HT-29 (cell line): ENCODE results near the gene HDAC7. TPM values are rescaled to one million over a fixed set of nuclear protein-coding genes. Genes with fewer than 3 reads are reported as not detected.
"Not testable (repeated sequence)": the region's sequence is repeated elsewhere in the genome, so short reads cannot be mapped to it uniquely, and the experiment has no call there.

Source experiments
- DNase-seq: peaks from one replicate; pipeline ENCODE4 v3.0.0-alpha.2; 2015; ENCODE audit warnings: low spot score
- total RNA-seq: library from RNA; depleted of rRNA; stranded (reverse); fragments of >200 nt; shearing (Covaris generic); gene quantifications from 2 replicates; pipeline ENCODE4 v1.2.3, GENCODE V29; 2014

The HDAC7 gene
- total RNA-seq, 1 experiment from 2014 or later, result 51.7 TPM

DNA sequence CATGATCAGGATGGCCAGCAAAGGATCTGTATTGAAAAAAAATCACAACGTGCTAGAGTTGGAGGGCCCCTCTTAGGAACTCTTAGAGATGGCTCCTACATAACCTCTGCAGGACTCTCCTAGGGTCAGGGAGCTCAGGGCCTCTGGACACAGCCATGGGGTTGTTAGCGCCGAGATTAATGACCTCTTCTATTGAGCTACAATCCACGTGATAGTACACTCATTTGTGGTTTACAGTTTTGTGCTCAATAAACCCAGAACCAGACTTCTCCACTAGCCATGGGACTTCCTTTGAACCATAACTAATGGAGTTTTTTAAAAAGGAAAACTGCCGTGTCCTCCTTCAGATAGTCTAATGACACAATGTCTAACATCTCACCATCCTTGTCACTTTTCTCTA lies 29.6 kb upstream of the HDAC7 start:
- DNase-seq, result no peak

DNA sequence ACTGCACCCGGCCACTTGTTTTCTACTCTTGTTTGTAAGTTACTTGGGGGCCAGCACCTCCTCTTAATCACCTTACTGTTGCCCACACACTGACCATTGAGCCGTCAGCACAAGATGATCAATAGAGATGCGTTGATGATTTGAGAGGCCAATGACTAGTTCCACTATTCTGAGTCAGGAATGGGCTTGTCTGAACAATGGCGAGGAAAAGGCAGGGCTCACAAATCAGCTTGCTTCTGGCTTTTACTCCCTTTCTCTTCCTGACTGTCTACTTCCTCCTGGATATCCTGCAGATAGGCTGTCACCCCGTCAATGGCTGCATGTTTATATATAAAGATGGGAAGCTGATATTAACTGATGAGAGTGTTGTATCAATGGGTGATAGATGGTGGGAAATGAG lies 29.1 kb upstream of the HDAC7 start:
- DNase-seq, result no peak

GRCh38 chr12:47846294-47846996 lies 26.7 kb upstream of the HDAC7 start:
- no peak for DNase-seq

DNA sequence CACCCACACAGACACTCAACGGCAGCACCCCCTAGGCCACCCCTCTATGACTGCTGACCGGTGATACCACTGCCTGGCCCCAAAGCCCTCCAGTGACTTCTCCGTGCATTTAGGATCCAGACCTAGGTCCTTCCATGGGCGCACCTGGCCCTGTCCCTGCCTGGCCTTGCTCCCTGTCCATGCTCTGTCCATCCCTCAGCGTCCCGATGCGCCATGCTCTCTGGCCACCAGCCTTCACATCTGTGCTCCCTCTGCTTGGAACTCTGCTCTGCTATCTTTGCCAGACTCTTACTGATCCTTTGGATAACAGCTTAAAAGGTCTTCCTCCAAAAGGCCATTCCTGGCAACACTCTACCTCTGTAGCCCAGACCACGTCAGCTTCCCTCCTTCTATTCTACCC lies 25.4 kb upstream of the HDAC7 start:
- no peak for DNase-seq

- DNase-seq, result no peak
Measured at GRCh38 chr12:47844264-47845019, 24.7 kb upstream of the HDAC7 start.

DNA sequence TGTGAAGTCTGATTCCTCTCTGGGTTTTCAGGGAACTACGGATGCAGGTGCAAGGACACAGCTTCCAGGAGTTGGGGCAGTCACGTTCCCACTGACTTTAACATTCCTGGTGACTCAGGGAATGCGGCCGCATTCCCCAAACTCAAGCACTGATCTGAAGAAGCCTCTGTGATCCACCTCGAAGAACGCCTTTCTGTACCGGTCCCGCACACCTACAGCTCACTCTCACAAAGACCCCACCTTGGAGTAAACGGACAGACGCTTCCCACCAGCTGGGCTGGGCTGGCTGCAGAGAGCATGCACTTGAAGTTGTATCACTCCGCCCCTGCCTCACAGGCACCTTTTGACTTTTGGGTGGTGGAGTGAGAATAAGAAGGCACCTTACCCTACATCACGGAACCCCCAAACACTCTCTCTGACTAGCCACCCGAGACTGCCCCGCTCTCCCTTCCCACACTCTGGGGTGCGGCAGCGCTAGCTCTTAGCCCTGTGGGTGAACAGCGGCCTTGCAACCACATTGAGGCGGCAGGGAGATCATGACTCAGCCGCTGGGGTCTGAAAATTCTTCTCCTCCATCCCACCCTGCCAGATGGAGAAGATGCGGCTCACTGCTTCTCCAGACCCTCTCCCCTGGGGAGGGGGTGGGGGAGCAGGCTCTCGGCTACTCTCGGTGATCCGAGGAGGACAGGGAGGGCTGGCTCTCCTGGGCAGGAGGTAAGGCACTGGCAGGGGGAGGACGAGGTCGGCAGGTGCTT lies 23.7 kb upstream of the HDAC7 start:
- DNase-seq, result no peak

DNA sequence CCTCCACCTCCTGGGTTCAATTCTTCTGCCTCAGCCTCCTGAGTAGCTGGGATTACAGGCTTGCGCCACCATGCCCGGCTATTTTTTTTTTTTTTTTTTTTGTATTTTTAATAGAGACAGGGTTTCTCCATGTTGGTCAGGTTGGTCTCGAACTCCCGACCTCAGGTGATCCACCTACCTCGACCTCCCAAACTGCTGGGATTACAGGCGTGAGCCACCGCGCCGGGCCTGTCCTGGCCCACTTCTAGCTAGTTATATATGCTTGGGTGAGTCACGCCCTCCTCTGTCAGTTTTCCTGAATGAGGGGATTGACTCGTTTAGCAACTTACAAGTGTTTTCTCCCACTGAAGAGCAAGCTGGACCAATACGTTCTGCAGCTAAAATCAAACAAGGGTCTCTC lies 22.8 kb upstream of the HDAC7 start:
- DNase-seq, result not testable (repeated sequence)

GRCh38 chr12:47841910-47842309 lies 22.2 kb upstream of the HDAC7 start:
- no peak for DNase-seq

DNA sequence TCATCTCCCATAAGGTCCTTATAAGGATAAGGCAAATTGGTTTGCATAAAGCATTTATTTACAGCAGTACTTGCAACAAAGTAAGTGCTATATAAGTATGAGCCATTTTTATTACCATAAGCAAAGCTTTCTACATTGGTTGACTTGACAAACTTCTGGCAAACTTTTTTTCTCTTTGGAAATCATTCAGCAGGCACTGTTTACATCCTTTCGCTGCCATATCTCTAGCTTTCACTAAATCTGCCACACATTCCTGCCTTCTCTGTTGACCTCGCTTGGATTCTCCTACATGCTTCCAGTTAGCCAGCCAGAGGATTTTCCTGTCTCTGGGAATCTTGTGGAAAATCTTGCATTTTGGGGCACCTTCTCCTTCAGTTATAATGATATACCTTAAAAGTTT lies 21.8 kb upstream of the HDAC7 start:
- no peak for DNase-seq

DNA sequence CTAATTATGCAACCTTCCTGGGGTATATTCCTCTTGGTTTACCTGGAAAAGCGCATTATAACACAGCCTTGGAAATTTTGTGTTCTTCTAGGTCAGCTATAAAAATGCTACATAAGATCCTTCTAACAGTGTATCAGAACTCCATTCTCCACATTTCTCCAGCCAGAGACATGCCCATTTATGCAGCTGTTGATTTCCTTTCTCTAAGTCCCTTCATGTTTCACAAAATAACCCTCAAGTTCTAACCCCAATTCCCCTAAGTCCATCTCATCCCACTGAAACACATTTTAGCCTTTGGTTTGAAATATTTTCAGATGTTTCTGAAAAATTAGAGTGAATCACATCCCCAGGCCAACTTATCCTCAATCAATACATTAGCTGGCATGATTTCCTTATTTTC lies 20.9 kb upstream of the HDAC7 start:
- no peak for DNase-seq

GRCh38 chr12:47839214-47839876 lies 19.6 kb upstream of the HDAC7 start:
- no peak for DNase-seq

DNA sequence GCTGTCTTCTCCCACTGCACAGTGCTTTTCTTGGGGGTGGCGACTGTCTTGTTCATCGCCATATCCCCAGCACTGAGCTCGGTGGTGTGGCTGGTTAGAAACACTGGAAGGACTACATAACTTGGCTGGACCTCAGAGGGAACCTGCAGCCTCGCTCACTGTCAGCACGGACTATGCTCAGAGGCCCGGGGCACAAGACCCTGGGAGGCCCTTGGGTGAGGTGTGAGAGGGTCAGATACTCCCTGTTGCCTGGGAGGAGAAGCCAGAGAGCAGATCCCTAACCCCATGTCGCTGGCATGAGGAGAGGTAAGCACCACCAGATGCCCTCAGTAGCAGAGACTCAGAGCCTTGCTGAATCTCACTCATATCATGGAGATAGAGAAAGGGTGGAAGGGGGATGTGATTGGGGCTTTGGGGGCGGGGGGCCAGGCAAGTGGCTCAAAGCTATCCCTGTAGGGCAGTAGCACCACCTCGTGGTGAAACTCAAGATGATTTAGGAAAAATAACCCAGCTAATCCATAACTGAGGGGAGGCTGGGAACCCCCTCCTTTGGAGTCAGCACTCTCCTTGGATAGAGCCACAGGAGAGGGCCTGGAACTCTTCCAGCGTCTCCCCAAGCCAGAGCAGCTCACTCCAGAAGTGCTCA lies 18.7 kb upstream of the HDAC7 start:
- peak; percentile 65 for DNase-seq

- peak; percentile 93 for DNase-seq
Measured at GRCh38 chr12:47837190-47838171, 17.8 kb upstream of the HDAC7 start.

GRCh38 chr12:47835831-47836155 lies 16.1 kb upstream of the HDAC7 start:
- DNase-seq, result peak; percentile 39

GRCh38 chr12:47835006-47835830 lies 15.5 kb upstream of the HDAC7 start:
- DNase-seq, result no peak

DNA sequence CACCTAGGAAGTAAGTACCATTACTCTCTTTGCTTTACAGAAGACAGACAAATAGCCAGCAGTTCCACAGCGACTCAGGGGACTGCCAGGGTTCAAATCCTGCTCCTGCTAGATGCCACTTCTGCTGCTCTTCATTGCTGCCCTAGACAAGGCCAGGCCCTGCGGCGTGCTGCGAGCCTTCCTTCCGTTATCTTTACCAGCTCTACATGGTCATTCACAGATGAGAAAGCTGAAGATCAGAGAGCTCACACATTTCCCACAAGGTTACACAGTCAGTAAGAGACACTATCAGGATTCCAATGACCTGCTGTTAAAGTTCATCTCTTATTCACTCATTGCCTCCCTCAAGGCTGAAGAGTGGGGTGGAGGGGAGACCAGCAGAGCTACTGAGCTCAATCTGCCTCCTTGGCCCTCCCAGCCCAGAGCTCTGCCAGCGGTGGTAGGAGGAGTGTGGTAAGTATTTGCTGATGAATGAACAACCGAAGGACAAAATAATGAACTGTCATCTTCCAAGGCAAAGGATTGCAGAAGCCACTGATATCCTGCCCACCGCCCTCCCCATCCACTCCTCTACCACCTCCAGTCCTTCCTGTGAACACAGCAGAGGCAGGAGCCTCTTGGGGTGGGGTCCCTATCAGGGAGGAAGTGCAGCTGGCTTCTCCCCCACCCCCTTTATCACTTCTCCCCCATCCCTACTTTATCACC lies 14.6 kb upstream of the HDAC7 start:
- DNase-seq, result no peak

DNA sequence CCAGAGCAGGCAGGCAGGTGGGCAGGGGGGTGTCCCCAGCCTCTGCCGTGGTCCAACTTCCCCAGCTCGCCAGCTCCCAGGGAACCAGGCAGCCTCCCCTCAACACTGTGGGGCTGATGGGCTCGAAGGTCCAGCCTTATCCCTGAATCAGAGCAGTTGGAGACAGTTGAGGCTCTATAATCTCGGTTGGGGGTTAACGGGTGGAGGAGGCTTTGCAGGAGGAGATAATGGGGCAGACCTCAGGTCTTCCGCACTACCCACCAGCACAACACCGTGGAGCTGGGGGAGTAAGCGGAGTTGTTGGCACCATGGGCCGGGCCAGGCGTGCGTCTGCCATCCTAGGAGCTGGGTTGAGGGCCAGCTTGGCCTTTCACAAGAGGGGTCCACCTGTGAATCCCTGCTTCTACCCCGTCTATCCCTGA lies 13.9 kb upstream of the HDAC7 start:
- no peak for DNase-seq

DNA sequence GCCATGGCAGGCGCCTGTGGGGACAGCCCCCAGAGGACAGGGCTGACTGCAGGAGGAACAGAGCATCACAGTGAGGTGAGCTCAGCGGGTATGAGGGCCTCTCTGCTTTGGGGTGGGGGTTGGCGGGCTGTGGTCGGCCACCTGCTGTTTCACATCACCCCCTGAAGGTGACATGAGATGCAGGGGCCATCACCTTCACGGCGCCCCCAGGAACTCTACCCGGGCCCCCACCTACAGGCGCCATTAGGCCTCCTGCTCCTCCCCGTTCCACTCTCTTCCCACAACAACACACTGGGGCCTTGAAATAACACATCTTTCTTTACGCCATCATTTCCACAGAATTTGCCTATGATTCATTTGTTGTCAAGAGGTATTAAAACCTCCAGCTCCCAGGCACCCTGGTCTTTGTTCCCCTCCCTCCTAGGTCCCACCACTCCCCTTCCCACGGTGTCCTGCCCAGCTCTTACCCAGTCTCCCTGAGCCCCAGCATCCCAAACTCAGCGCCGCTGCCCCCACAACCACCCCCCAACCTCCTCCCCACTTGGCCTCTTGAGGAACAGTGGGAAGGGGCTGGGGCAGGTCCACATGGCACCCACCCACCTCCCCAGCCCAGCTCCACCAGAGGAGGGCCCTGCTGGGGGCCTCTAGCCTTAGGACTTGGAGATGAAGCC lies 12.7 kb upstream of the HDAC7 start:
- no peak for DNase-seq
